ENCODE results near the gene MEAK7. TPM values are rescaled to one million over a fixed set of nuclear protein-coding genes. Genes with fewer than 3 reads are reported as not detected.

MEAK7 gene
- total RNA-seq, 1 experiment from 2014 or later: 29.5 TPM

GRCh38 chr16:84550096-84550495 lies 45.6 kb upstream of the MEAK7 start:
- TF ChIP-seq CTCF (IDR thresholded peaks at IDR 0.05; ENCODE audit: unreplicated experiment): no peak
- H3K27ac Mint-ChIP-seq (ENCODE audit: unreplicated experiment): no peak overlapping the region
- BruUV-seq (replicated peaks): no TSS peak
- no peaks in the 10 kb centered on the region for H3K4me1 Mint-ChIP-seq (ENCODE audit: low read depth, unreplicated experiment)
- CTCF ChIA-PET: no interaction called here
- H3K4me3 Mint-ChIP-seq (ENCODE audit: low read depth, unreplicated experiment): no peak overlapping the region
- intact Hi-C loops (cut with micrococcal nuclease; ENCODE audit: unreplicated experiment): no loop called here
- no peak for DNase-seq
- H3K36me3 Mint-ChIP-seq (ENCODE audit: insufficient read depth, unreplicated experiment): no peaks in the 10 kb centered on the region
- H3K27me3 Mint-ChIP-seq (ENCODE audit: unreplicated experiment): no peaks in the 10 kb centered on the region
- H3K9me3 Mint-ChIP-seq (ENCODE audit: low read depth, unreplicated experiment): no peaks in the 10 kb centered on the region

GRCh38 chr16:84548971-84549844 lies 44.7 kb upstream of the MEAK7 start:
- BruUV-seq (replicated peaks): no TSS peak
- no peak for TF ChIP-seq CTCF (IDR thresholded peaks at IDR 0.05; ENCODE audit: unreplicated experiment)
- CTCF ChIA-PET: interaction anchor here (0.6 to 0.7 kb wide), 2 partner anchors 54 to 62 kb away, joined by 3 to 5 read pairs; no protein-coding TSS in a partner anchor
- H3K4me1 Mint-ChIP-seq (ENCODE audit: low read depth, unreplicated experiment): no peaks in the 10 kb centered on the region
- no peak for DNase-seq
- no peaks in the 10 kb centered on the region for H3K27me3 Mint-ChIP-seq (ENCODE audit: unreplicated experiment)
- intact Hi-C loops (cut with micrococcal nuclease; ENCODE audit: unreplicated experiment): no loop called here
- no peak overlapping the region for H3K4me3 Mint-ChIP-seq (ENCODE audit: low read depth, unreplicated experiment)
- no peak overlapping the region for H3K27ac Mint-ChIP-seq (ENCODE audit: unreplicated experiment)
- no peaks in the 10 kb centered on the region for H3K36me3 Mint-ChIP-seq (ENCODE audit: insufficient read depth, unreplicated experiment)
- no peaks in the 10 kb centered on the region for H3K9me3 Mint-ChIP-seq (ENCODE audit: low read depth, unreplicated experiment)

GRCh38 chr16:84548508-84548907 lies 44.0 kb upstream of the MEAK7 start:
- H3K4me3 Mint-ChIP-seq (ENCODE audit: low read depth, unreplicated experiment): no peak overlapping the region
- no peaks in the 10 kb centered on the region for H3K4me1 Mint-ChIP-seq (ENCODE audit: low read depth, unreplicated experiment)
- H3K27me3 Mint-ChIP-seq (ENCODE audit: unreplicated experiment): no peaks in the 10 kb centered on the region
- intact Hi-C loops (cut with micrococcal nuclease; ENCODE audit: unreplicated experiment): no loop called here
- no peaks in the 10 kb centered on the region for H3K9me3 Mint-ChIP-seq (ENCODE audit: low read depth, unreplicated experiment)
- no TSS peak for BruUV-seq (replicated peaks)
- no peak for TF ChIP-seq CTCF (IDR thresholded peaks at IDR 0.05; ENCODE audit: unreplicated experiment)
- H3K27ac Mint-ChIP-seq (ENCODE audit: unreplicated experiment): no peak overlapping the region
- CTCF ChIA-PET: no interaction called here
- no peaks in the 10 kb centered on the region for H3K36me3 Mint-ChIP-seq (ENCODE audit: insufficient read depth, unreplicated experiment)
- no peak for DNase-seq

- H3K4me3 Mint-ChIP-seq (ENCODE audit: low read depth, unreplicated experiment): no peak overlapping the region
- no peaks in the 10 kb centered on the region for H3K27me3 Mint-ChIP-seq (ENCODE audit: unreplicated experiment)
- CTCF ChIA-PET: interaction anchor here (1.4 kb wide), 1 partner anchor 8 kb away, joined by 5 read pairs; no protein-coding TSS in a partner anchor
- intact Hi-C loops (cut with micrococcal nuclease; ENCODE audit: unreplicated experiment): no loop called here
- no peaks in the 10 kb centered on the region for H3K36me3 Mint-ChIP-seq (ENCODE audit: insufficient read depth, unreplicated experiment)
- H3K27ac Mint-ChIP-seq (ENCODE audit: unreplicated experiment): no peak overlapping the region
- H3K9me3 Mint-ChIP-seq (ENCODE audit: low read depth, unreplicated experiment): no peaks in the 10 kb centered on the region
- no TSS peak for BruUV-seq (replicated peaks)
- H3K4me1 Mint-ChIP-seq (ENCODE audit: low read depth, unreplicated experiment): no peaks in the 10 kb centered on the region
- no peak for DNase-seq
- no peak for TF ChIP-seq CTCF (IDR thresholded peaks at IDR 0.05; ENCODE audit: unreplicated experiment)
Measured at GRCh38 chr16:84547546-84548061, 43.1 kb upstream of the MEAK7 start.
